Breast epithelium (tissue), 3 donors: ENCODE measurements around the gene IL20RB.

Source experiments
- CTCF ChIP-seq, 3 donors: fragments of 450-650 bp; IDR thresholded peaks; one replicate each; pipeline ENCODE4 v1.5.1; 2016 to 2017; ENCODE audit warnings: antibody characterized with exemption in 3 of 3, mild to moderate bottlenecking in 3 of 3, moderate library complexity in 3 of 3
- POLR2A ChIP-seq: fragments of 450-650 bp; IDR thresholded peaks from one replicate; pipeline ENCODE4 v1.6.1; 2016; ENCODE audit warnings: antibody characterized with exemption, mild to moderate bottlenecking, moderate library complexity
- POLR2AphosphoS5 ChIP-seq, 3 donors: sonication (generic); formaldehyde crosslinking; IDR thresholded peaks; one replicate each; pipeline ENCODE4 v1.6.1; 2017; ENCODE audit warnings: antibody characterized with exemption in 3 of 3

- TF ChIP-seq CTCF (IDR thresholded peaks at IDR 0.05) (no peak), POLR2A (no peak), POLR2AphosphoS5 (IDR thresholded peaks at IDR 0.05) (no peak)
Measured at GRCh38 chr3:136949146-136949545, 8.6 kb upstream of the IL20RB start.
